SU-DHL-6 (cell line): Measurements from ENCODE around the gene FGD5.

ENCODE experiments used
- EZH2phosphoT487 ChIP-seq: fragments of 200-600 bp; sonication (generic), shearing (Covaris generic); conservative IDR thresholded peaks from 2 replicates; pipeline ENCODE4 v1.6.1; 2018; ENCODE audit warnings: mild to moderate bottlenecking, antibody characterized with exemption, low read length, moderate library complexity, mixed read lengths
- TF ChIP-seq, protein P1 (sequence below): fragments of 200-600 bp; sonication (generic); IDR thresholded peaks from one replicate; pipeline ENCODE4 v1.5.1; 2017; ENCODE audit warnings: antibody characterized with exemption, mild to moderate bottlenecking, low read length, moderate library complexity; ENCODE audit not compliant: insufficient read depth, poor library complexity, severe bottlenecking

DNA sequence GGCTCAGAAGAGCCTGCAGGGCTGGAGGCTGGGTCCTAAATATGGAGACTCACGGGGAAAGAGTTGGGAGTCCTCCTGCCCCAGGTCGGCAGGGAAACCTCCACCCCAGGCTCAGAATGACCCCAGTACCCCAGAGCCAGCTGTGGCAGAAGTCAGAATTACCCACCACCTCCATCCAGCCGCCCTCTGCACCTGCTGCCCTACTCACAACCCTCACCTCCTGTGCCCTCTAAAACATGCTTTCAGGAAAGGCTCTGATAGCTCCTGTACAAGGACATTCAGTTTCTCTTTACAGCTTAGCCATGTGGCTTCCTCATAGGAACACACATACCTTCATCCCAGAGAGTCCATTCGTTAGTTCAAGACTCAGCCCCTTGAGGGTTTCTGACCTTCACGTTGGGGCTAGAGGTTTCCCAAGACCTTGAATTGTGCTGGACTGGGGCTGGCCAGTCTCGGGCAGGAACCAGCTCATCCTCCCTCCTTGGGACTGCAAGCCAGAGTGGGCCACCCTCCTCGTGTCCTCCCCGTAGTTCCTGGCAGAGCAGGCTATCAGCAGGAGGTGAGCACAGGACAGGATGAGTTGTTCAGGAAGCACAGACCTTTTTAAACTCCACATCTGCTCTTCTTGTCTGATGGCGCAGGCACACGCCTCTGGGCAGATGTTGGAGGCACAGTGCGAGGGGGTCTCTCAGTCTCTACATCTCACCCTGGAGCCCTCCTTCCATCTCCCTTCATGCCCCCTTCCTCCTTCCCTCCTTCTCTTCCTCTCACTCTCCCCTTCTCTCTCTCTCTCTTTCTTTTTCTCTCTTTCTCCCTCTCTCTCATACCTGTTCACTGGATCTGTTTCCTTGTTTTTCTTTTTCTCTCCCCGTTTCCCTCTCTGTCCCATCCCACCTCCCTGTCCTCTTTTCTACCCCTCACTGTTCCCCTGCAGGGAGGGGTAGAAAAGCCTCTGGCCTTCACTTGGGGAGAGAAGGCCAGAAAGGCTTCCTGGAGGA lies 72.7 kb downstream of the FGD5 start:
- TF ChIP-seq, protein P1, sequence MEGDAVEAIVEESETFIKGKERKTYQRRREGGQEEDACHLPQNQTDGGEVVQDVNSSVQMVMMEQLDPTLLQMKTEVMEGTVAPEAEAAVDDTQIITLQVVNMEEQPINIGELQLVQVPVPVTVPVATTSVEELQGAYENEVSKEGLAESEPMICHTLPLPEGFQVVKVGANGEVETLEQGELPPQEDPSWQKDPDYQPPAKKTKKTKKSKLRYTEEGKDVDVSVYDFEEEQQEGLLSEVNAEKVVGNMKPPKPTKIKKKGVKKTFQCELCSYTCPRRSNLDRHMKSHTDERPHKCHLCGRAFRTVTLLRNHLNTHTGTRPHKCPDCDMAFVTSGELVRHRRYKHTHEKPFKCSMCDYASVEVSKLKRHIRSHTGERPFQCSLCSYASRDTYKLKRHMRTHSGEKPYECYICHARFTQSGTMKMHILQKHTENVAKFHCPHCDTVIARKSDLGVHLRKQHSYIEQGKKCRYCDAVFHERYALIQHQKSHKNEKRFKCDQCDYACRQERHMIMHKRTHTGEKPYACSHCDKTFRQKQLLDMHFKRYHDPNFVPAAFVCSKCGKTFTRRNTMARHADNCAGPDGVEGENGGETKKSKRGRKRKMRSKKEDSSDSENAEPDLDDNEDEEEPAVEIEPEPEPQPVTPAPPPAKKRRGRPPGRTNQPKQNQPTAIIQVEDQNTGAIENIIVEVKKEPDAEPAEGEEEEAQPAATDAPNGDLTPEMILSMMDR: no peak
- TF ChIP-seq EZH2phosphoT487: no peak
